Mucosa of descending colon (tissue), 3 donors: ENCODE data around the gene KIF6. TPM values are rescaled to one million over a fixed set of nuclear protein-coding genes. Genes with fewer than 3 reads are reported as not detected.

ENCODE experiments used
- ATAC-seq: fragments of 200-7000 bp; cut with Tn5 transposase; one replicate; pipeline ENCODE4 v1.9.1; 2020; ENCODE audit warnings: mild to moderate bottlenecking, moderate library complexity
- DNase-seq, 3 donors: peaks; one replicate each; pipeline ENCODE4 v3.0.0-alpha.2; 2020
- H3K36me3 ChIP-seq: fragments of 200-600 bp; one replicate; pipeline ENCODE4 v1.8.0; 2021; ENCODE audit warnings: low read depth, mild to moderate bottlenecking
- H3K4me1 ChIP-seq: fragments of 200-600 bp; one replicate; pipeline ENCODE4 v1.8.0; 2021; ENCODE audit warnings: low read depth, mild to moderate bottlenecking
- H3K4me3 ChIP-seq: fragments of 200-600 bp; one replicate; pipeline ENCODE4 v1.8.0; 2021; ENCODE audit warnings: mild to moderate bottlenecking
- H3K9me3 ChIP-seq: fragments of 200-600 bp; one replicate; pipeline ENCODE4 v1.8.0; 2021; ENCODE audit warnings: mild to moderate bottlenecking
- CTCF ChIP-seq: fragments of 200-600 bp; IDR thresholded peaks from one replicate; pipeline ENCODE4 v1.8.0; 2022; ENCODE audit warnings: antibody characterized with exemption, mild to moderate bottlenecking
- intact Hi-C, 2 donors: fragments of 100-400 bp; cut with DNase I in 1 of 2; cut with micrococcal nuclease in 1 of 2; formaldehyde crosslinking; loops; one replicate each; pipeline versions ENCODE4 v1.11.0 to v1.11.1; 2022; cut with DNase I, micrococcal nuclease
- total RNA-seq, 3 donors: library from RNA; stranded (reverse); fragmentation: NEBNext Ultra II Directional in 2 of 3; extraction: Animal tissue kit (Norgen Biotek cat#: 25700) in 2 of 3; gene quantifications; one replicate each; pipeline versions ENCODE4 v1.2.1 to v1.2.4, GENCODE V29; 2021 to 2023
- donor health status: DM: no; HTN: no; CAD: no; lungs with moderate emphysema.
- donor health status: DM: no; HTN: no; CAD: no.
- donor health status: DM: no; HTN: yes; CAD: no.

The KIF6 gene
- total RNA-seq, 3 donors from 2014 or later: 0.24 to 0.85 (median 0.52) TPM

DNA sequence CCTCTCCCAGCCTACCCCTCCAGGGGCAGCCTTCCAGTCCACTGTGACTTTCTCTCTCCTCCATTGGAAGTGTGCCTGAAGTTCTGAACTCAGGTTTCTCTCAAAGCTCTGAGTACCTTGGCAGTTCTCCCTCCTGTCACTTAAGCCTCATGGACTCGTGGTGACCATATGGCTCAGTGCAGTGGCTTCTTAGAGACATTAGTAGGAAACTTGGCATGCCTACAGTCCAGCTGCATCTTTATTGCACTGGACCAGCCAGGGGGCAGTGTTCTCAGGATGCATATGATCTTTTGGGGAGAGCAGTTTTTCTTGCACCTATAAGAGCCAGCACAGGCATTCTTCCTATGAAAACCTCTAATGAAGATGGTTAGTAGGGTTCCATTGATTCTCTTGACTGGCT is 355.2 kb downstream of the KIF6 start:
- Histone ChIP-seq H3K36me3 (no peaks in the 10 kb centered on the region), H3K4me1 (no peaks in the 10 kb centered on the region), H3K4me3 (no peak overlapping the region), H3K9me3 (no peaks in the 10 kb centered on the region)
- ATAC-seq (no peak), DNase-seq (no peak)
- TF ChIP-seq CTCF: no peak
- intact Hi-C loops: loop anchor here in 1 of 2 donors (10.0 kb wide), 1 partner anchor 525 kb away; no protein-coding TSS in a partner anchor

GRCh38 chr6:39367700-39368099 is 357.5 kb downstream of the KIF6 start:
- no peak for TF ChIP-seq CTCF
- no peak for DNase-seq
- no peak for ATAC-seq
- intact Hi-C loops: no loop called here
- Histone ChIP-seq H3K9me3 (no peaks in the 10 kb centered on the region), H3K4me1 (no peaks in the 10 kb centered on the region), H3K4me3 (no peak overlapping the region), H3K36me3 (no peaks in the 10 kb centered on the region)

- no peaks in the 10 kb centered on the region for H3K9me3 ChIP-seq
- H3K4me3 ChIP-seq: no peak overlapping the region
- no peak for TF ChIP-seq CTCF
- DNase-seq: no peak
- no peak for ATAC-seq
- H3K36me3 ChIP-seq: no peaks in the 10 kb centered on the region
- no peaks in the 10 kb centered on the region for H3K4me1 ChIP-seq
- intact Hi-C loops: no loop called here
Measured at GRCh38 chr6:39366931-39367618, 358.1 kb downstream of the KIF6 start.

DNA sequence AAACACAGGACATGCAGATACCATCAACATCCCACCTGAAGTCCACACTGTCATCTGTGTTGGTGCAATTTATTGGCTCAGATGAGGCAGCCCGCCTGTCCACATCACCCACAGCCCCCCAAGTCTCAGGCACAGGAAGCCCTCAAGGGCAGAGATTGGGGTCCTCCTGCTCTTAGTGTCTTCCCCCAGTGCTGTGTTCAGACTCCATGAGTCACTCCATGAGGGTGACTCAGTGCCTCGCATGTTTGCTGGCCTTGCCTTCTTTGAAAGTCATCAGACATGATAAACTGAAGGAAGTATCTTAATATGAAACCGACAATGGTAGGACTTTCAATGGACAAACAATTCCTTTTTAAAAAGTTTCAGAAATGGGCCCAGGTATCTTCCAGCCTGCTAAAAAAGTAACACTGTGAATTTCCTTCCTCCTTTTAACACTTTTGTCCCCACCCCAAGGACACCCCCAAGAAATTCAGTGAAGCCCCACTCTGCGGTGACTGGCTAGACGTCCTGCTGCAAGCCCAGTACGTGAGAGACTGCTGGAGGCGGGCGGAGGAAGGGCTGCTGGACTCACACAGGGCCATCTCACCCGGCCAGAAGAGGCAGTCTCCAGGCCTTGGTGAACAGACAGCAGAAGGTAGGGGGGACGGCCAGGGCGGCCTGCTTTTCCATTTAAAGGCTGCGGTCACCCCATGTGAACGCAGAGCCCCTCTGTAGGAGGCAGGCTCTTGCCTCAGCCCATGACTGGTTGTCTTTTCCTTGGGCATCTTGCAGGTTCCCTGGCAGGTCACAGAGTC is 359.7 kb downstream of the KIF6 start:
- ATAC-seq (no peak), DNase-seq (no peak)

GRCh38 chr6:39363280-39363679 is 361.9 kb downstream of the KIF6 start:
- intact Hi-C loops: no loop called here
- Histone ChIP-seq H3K4me1 (no peaks in the 10 kb centered on the region), H3K36me3 (no peaks in the 10 kb centered on the region), H3K9me3 (no peaks in the 10 kb centered on the region), H3K4me3 (no peak overlapping the region)
- ATAC-seq: no peak
- DNase-seq: no peak
- no peak for TF ChIP-seq CTCF

More for the DNA sequence above, 359.7 kb downstream of the KIF6 start:
- Histone ChIP-seq H3K4me1 (no peaks in the 10 kb centered on the region), H3K36me3 (no peaks in the 10 kb centered on the region), H3K9me3 (no peaks in the 10 kb centered on the region), H3K4me3 (no peak overlapping the region)
- intact Hi-C loops: no loop called here
- TF ChIP-seq CTCF: no peak
